HG02981 (cell line): ENCODE data around the gene JARID2.

Experiments
- ATAC-seq: cut with Tn5 transposase; IDR thresholded peaks from one replicate; pipeline ENCODE4 v1.9.1; 2021; ENCODE audit warnings: mild to moderate bottlenecking, moderate library complexity; ENCODE audit not compliant: unreplicated experiment

The JARID2 gene

GRCh38 chr6:15479761-15480160 lies 233.9 kb downstream of the JARID2 start:
- no peak for ATAC-seq

DNA sequence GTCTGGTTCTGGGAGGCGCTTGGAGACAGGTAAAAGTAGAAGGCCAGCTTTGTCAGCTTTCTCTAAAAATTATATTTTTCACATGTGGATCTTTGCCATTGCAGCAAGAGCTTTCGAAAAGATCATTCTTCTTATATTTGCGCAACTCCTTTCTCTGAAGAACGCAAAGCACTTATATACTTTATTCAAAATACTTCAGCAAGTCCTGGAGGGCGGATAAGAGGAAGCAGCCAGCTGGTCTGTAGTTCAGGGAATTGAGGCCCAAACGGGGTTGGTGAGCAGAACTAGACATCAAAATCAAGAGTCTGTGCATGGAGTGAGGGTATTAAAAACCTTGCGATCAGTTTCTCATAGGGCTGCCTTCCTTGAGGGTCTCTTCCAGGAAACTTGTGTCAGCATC lies 234.7 kb downstream of the JARID2 start:
- no peak for ATAC-seq

DNA sequence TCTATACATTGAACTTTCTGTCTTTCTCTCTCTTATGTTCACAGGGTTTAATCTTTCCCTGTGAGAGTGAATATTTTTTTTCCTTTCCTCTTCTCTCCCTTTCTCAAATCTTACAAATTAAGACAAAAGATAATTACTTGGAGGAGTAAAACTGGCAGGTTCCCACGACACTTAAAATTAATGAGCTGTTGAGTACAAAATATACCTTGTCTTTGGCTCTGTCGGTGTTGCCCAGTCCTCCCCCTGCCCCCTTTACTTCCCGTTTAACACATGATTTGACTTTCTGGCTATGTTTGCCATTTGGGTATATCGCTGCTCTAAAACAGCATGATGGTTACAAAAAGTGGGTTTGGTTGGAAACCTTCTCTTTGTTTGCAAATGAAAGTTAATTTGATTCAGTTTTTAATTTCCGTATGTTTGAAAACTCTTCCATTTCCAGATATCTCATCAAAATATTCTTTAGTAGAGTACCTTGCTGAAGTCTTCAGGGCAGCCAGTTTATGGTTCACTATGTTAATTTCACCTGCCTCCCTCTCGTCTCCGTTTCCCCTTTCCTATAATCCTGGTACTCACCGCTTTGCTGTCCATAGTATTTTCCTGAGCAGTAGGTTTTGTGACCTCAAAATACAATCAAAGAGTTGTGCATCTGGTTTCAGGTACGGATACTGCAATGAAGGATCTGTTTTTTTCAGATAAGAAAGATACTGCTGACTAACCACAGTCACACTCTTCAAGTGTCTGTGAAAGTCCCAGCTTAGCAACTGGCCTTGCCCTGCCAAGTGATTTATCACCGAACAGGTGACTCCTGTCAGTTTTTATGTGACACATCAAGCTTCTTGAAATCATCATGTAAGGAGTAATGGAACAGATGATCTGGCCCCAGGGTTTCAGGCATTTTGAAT lies 235.8 kb downstream of the JARID2 start:
- ATAC-seq, result no peak

GRCh38 chr6:15483060-15483459 lies 237.2 kb downstream of the JARID2 start:
- no peak for ATAC-seq

- ATAC-seq, result no peak
These were observed 238.3 kb downstream of the JARID2 start for GRCh38 chr6:15484140-15484539.

DNA sequence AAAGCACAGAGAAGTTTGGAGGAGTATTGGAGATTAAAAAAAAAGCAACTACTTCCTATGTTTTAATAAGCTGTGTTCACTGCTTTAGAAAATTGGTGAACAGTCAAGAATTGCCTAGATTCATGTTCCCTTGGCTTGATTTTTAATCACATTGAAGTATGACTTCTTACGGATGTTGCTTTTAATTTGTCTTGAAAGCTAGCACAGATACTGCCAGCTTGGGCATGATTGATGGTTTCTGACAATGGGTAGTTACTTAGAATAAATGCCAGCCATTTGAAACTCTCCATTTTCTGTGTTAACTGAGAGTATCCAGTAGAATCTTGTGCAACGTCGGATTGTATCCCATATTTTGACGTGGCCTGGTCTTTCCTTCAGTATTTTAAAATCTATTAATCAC lies 239.0 kb downstream of the JARID2 start:
- ATAC-seq, result no peak

- no peak for ATAC-seq
These were observed 240.1 kb downstream of the JARID2 start for GRCh38 chr6:15485936-15486335.

GRCh38 chr6:15487262-15487661 lies 241.4 kb downstream of the JARID2 start:
- no peak for ATAC-seq

DNA sequence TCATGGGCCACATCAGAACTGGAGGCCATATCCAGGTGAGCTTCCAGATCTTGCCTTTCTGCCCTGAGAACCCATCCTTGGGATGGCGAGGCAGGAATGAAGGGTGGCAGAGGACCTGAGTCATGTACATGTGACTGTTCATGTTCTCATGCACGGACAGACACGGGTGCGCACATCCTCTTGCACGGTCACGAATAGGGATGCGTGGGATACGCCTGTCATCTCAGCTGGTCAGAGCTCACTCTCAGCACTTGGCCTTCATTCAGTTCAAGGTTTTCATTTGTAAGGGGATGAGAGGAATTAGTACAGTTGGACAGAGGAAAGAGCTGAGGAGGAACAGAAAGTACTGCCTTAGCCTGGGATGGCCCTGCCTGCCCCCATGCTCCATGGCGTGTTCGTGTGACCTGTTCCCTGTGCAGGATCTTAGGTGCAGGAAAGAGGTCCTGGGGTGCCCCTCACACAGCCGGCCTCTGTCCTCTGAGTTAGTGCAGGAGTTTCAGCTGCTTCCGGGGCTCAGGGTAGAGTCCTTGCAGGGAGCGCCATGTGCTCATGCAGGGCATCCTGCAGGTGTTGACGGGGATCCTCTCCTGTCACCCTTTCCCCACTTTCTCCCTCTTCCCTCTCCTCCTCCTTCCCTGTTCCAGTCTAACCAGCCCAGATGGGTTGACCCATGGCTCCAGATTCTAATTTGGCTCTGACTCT lies 243.5 kb downstream of the JARID2 start:
- ATAC-seq, result no peak

DNA sequence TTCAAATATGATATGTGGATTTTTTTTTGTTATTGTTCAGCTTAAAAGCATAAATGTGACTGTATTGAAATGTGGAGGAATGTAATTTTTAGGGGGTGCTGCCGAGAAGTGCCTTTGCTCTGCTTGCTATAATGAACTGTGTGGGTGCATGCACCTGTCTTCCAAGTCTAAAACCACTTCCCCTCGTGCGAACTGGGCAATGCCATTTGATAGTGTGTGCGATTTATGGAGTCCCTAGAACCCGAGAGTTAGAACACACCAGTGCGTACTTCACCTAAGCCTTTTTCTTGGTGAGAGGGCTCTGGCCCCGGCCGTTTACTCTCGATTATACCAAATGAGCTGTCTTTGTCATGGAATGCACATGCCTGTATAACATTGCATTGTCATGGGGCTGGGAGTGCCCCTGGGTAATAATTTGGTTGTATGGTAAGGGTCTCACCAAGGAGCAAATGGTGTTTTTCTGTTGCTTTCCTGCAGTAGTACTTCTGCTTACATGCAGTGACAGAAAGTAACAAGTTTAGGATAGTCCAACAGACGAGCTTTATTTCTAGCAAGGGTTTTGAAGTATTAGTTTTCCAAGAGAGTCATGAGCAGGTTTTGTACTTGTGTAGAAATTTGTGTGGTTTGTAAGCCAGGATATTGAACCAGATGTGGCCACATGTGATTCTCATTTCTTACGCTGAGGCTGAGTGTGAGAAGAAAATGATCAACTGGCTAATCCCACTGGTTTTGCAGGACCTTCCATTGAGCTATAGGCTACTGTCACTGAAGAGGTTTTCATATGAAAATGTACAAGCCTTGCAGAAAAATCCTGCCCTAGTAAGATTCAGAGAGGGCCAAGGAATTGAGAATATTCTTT lies 244.6 kb downstream of the JARID2 start:
- ATAC-seq, result no peak

DNA sequence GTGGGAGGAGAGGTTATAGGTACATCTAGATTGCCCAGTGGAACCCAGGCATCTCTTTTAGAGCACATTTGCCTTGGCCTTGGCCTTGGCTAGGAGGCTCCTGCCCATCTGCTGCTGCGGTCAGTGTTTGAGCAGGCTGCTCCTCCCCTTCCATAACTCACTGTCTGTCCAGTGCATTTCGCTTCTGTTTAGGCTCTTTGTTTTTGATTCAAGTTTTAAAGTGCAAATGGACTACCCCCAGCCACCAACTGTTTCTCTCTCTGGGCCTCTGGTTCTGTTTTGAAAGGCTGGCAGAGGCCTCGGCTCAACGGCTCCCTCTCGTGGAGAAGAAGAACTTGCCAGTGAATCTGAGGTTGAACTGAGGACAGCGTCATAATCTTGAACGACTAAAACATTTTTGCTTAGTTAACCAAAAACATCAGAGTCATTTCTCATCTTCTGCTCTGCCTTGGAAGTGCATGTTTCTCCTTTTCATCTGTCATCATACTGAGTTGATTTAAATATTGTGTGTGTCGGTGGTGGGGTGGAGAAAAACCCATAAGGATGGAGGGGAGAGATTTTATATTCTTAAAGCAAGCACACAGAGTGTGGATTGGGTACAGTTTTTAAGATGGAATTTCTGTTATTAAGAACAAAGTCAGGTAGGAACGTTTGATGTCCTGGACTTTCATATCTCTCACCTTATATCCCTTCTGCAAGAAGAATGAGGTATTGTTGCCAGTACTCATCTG lies 245.6 kb downstream of the JARID2 start:
- ATAC-seq, result no peak

- no peak for ATAC-seq
These were observed 246.1 kb downstream of the JARID2 start for GRCh38 chr6:15491986-15492269.

- ATAC-seq, result no peak
These were observed 247.7 kb downstream of the JARID2 start for GRCh38 chr6:15493437-15494168.

DNA sequence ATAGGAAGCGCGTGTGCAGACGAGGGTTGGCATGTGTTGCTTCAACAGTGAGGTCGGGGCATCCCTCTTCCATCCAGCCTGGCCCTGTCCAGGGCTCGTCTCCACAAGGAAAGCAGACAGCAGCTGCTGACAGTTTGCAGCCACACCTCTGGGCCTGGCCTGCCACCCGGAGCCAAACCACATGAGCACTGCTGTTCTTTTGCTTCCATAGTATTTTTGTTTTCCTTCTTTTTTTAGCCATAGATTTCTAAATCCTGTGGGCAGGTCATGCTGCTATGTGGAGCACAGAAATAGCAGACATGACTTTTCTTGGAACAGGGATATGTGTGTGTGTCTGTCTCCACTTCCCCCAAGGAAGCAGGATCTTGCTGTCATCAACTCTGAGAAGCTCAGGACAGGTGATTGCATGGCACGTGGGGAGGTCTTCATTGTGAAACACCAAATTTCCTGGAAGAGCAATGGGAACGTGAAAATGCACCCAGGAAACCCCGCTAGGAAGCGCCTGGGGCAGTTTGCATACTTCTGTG lies 249.6 kb downstream of the JARID2 start:
- ATAC-seq, result no peak

DNA sequence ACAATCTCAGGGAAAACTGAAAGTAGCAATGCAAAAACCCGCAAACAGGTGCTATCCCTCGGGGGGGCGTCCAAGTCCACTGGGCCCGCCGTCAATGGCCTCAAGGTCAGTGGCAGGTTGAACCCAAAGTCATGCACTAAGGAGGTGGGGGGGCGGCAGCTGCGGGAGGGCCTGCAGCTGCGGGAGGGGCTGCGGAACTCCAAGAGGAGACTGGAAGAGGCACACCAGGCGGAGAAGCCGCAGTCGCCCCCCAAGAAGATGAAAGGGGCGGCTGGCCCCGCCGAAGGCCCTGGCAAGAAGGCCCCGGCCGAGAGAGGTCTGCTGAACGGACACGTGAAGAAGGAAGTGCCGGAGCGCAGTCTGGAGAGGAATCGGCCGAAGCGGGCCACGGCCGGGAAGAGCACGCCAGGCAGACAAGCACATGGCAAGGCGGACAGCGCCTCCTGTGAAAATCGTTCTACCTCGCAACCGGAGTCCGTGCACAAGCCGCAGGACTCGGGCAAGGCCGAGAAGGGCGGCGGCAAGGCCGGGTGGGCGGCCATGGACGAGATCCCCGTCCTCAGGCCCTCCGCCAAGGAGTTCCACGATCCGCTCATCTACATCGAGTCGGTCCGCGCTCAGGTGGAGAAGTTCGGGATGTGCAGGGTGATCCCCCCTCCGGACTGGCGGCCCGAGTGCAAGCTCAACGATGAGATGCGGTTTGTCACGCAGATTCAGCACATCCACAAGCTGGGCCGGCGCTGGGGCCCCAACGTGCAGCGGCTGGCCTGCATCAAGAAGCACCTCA lies 250.7 kb downstream of the JARID2 start:
- ATAC-seq, result no peak

- no peak for ATAC-seq
These were observed 252.8 kb downstream of the JARID2 start for GRCh38 chr6:15498640-15499039.

DNA sequence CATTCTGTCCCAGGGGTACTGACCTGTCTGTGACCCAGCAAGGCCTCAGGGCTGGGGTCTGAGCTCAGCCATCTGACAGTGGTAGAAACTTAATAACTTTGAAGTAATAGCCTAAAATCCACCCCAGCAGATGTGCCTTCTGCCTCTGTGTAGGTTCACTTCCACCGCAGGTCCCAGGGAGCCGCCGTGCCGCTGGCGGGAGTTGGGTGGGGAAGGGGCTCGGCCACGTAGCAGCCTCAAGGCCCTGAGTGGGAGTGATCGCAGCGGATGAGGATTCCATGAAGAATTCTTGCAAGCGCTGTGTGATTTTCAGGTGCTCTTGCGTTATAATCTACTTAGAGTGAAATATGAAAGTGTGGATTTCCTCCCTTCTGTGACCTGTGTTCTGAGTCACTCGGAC lies 253.3 kb downstream of the JARID2 start:
- ATAC-seq, result no peak

DNA sequence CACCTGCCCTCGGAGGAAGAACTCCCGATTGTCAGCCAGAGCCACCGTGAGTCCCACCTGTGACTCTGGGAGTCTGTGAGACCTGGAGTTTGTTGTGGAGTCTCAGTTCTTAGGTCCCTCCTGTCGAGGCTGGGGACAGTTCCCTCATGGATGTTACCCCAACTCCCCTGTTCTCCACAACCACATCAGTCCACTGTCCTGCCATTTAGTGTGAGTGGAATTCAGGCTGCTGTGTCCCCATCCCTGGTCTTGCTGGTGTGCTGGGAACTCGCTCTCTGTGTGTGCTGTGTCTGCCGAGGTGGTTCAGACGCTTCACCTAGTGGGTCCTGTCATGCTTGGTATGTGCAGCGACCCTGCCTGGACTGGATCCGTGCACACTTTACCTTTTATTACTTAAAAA lies 253.7 kb downstream of the JARID2 start:
- ATAC-seq, result no peak

- no peak for ATAC-seq
These were observed 254.3 kb downstream of the JARID2 start for GRCh38 chr6:15500078-15500740.
